ENCODE data around the gene PNPLA7.
"Not testable (repeated sequence)": the region's sequence is repeated elsewhere in the genome, so short reads cannot be mapped to it uniquely, and the experiment has no call there.

PNPLA7 gene

DNA sequence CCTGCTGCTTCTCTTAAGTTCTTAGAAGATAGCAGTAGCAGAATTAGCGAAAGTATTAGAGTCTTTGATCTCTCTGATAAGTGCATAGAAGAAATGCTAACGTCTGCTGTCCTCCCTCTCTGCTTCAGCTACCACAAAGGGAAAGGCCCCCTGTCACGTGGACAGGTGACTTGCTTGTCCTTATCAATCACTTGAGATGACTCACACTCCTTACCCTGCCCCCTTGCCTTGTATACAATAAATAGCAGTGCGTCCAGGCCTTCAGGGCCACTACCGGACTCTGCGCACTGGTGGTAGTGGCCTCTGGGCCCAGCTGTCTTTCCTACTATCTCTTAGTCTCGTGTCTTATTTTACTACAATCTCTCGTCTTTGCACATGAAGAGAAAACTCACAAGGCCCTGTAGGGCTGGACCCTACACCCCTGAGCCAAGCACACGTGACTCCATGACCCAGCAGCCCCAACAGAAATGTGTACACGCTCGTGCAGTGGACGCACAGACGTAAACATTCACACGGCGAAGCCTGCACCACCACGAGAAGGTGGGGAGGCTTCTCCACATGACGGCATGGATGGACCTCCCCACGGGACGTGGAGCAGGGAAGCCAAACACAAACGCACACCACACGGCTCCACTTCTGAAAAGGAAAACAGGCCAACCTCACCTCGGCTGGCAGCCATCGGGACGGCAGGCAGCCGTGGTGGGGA, 38.3 kb downstream of the PNPLA7 start:
- no peak for DNase-seq

DNA sequence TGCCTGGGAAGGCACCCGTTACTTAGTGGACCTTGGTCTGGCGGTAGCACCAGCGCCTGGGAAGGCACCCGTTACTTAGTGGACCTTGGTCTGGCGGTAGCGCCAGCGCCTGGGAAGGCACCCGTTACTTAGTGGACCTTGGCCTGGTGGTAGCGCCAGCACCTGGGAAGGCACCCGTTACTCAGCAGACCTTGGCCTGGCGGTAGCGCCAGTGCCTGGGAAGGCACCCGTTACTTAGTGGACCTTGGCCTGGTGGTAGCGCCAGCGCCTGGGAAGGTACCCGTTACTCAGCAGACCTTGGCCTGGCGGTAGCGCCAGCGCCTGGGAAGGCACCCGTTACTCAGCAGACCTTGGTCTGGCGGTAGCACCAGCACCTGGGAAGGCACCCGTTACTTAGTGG, 39.1 kb downstream of the PNPLA7 start:
- not testable (repeated sequence) for DNase-seq

DNA sequence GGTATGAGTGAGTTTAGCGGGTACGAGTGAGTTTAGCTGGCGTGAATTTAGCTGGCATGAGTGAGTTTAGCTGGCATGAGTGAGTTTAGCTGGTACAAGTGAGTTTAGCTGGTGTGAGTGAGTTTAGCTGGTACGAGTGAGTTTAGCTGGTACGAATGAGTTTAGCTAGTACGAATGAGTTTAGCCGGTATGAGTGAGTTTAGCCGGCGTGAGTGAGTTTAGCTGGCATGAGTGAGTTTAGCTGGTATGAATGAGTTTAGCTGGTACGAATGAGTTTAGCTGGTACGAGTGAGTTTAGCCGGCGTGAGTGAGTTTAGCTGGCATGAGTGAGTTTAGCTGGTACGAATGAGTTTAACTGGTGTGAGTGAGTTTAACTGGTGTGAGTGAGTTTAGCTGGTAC, 41.0 kb downstream of the PNPLA7 start:
- DNase-seq: no peak

DNA sequence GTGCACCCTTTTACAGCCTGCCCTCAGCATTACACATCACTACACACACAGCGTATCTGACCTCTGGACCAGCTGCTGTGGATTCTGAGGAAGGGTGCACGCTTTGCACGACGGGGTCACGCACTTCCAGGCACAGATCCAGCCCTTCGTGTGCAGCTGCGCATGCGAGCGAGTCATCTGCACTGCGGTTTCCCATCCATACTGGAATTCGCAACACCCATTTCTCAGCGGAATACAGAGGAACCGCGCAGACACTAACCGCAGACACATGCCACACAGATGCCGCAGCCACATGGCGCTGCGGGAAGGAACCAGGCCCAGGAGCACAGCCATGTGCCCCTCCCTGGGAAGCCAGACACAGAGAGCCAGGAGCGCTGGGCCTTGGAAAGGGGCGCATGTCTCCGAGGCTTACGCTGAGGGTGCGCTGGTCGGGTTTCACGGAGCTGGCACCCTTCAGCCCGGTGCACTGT, 43.5 kb downstream of the PNPLA7 start:
- no peak for DNase-seq

DNA sequence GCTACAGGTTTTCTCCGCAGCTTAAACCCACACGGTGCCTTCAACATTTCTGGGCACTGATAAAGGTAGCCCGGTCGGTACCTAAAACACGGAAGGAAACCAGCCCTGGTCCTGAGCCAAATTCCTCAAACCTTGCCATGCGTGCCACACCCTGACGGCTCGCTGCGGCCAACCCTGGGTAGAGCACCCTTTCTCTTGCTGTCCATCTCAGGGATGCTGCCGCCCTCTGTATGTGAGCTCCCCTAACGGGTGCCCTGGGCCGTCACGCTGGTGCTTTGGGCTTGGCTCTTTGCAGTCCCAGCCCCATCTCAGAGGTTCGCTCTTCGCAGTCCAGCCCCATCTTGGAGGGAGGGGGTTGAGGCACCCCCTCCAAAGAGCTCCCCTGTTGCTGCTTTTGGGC, 43.9 kb downstream of the PNPLA7 start:
- DNase-seq: no peak

DNA sequence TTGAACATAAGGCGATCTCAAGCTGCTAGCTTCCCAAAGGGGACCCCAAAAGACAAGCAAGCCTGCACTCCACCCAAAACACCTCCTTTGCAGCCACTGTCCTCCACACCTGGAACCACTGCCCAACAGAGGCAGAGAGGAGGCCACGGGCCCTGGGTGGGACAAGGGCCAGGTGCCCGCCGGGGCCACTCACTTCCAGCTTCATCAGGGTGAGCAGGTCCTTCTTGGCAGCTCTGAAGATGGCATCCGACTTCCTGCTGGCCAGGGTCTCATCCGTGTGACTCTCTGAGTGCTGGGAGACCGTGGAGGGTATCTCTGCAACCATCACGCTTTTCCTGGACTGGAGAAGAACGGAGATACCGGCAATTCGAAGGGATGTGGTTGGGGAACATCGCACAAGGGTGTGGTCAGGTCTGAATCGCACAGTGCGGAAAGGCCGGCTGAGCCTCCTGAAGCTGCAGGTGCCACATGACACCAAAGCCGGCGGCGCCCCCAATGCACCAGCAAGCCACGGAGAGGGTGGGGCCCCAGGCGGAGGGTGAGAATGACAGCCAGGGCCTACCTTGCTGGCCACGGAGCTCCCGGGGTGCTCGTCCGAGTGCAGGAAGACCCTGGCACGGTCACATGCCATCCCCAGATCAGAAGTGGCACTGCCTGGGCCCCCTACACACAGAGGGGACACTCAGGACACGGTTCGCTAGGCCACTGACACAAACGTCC, 44.6 kb downstream of the PNPLA7 start:
- DNase-seq: no peak

DNA sequence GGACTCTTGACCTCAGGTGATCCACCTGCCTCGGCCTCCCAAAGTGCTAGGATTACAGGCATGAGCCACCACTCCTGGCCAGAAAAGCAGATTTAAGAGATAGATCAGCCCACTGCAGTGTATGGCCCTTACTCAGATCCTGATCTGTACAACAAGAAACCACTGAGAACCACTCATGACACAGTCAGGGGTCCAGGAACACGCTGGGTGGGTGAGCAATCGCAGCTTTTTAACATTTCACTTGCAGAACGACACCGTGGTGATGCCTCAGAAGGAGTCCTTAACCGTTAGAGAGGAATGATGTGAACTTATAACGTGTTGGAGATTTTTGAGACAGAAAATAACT, 45.8 kb downstream of the PNPLA7 start:
- DNase-seq: no peak

DNA sequence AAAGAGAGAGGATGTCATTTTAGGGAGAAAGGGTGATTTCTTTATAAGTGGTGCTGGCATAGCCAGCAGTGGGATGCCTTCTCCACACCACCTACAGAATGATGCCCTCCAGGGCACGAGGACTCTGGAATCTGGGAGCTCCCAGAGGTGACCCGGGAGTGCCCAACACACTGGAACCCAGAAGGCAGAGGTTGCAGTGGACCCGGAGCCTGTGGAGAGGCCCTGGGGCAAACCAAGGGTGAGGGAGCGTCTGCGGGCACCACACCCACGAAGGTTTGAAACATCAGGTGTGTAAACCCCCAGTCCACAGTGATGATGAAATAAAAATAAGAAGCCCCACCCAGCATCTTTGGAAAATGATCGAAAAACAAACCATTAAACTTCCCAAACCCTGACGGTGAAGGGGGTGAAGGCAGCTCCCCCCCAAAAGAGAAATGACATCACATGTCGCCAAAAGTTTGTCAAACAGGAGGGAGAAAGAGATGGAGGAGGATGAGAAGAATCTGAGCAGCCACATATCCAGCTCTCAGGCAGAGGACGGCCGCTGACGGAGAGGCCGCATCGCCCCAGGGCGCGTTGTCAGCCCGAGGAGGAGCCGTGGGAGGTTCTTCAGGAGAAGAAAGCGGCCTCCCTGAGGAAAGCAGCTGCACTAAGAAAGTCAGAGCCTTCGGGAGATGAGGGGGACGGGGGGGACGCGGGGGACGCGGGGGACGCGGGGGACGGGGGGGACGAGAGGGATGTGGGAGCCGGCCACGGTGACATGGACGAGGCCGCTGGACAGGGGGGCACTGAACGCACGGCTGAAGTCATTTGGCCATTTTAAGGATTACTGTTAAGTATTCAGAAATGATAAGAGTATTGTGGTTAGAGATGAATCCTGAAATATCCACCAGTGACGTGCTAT, 47.9 kb downstream of the PNPLA7 start:
- DNase-seq: no peak

DNA sequence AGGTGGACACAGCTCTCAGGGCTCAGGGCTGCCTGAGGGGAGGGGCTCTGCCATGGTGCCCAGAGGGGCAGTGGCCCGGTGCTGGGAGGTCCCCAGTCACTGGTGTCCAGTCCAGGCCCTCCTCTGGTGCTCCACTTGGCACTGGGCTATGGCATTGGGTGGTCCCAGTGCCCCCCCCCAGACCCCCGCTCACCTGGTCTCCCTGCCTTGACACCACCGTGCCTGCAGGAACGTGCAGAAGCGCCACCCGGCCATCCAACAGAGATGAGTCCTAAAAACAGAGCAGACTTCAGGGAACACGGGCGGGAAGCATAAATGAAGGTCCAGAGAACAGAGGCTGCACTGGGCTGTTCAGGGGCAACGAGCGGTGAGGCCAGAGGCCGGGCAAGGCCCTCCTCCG, 48.7 kb downstream of the PNPLA7 start:
- DNase-seq: no peak

DNA sequence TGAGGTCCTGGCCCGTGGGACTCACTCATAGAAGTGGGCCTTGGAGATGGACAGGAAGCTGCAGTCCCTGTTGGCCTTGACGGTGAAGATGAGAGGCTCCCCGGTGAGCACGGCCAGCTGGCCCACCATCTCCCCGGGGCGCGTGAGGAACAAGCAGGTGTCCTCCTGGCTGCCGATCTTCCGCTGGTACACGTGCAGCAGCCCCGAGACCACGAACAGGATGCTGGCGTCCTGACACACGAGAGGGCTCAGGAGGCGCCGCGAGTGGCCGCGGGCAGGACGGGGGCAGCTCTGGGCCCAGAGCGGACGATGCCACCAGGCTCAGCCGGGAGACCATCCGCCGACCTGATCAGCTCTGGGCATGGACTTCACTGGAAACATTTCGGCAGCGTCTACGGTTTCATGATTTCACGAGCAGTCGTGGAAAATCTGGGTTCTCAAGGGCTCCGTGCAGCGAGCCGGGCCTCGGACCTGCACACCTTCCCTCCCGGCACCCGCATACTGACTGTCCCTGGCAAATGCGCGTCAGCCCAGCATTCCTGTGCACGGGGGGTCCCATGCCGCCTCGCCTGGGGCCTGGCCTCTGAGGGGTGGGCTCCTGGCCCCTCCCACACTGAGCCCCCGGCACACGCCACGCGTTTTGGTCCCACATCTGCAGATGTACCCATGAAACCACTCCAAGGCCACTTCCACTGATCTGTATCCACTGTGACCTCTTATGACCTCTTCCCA, 49.4 kb downstream of the PNPLA7 start:
- no peak for DNase-seq

DNA sequence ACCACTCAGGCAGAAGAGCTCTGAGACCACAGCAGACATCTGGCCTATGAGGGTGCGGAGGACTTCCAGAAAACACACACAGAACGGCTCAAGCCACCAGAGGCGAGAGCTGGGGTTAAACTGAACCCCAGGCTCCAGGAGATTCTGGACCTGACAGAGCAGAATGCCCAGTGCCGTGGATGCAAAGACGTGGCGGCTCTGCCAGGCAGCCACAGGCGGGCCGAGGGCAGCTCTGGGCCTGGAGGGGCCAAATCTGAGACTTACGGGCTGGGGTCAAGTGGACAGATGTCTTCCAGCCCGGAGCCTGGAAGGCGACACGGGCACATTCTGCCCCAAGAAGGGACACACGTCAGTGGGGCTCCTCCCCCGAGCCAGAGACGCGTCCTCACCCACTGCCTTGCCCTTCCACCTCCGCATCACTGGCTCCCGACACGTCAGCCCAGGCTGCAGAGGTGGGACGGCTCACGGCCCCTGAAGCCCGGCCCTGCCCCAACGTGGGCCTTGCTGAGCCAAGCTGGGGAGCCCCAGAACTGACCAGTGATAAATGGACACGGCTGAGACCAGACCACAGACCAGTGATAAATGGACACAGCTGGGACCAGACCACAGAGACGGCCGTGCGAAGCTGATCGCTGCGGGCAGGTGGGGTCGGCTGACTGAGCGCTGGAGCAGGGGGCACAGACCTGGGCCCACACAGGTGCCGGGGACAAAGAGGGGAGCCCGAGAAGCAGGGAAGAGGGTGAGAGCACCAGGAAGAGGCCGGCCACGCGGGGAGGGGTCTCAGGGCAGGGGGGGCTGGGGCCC, 50.1 kb downstream of the PNPLA7 start:
- DNase-seq: no peak

DNA sequence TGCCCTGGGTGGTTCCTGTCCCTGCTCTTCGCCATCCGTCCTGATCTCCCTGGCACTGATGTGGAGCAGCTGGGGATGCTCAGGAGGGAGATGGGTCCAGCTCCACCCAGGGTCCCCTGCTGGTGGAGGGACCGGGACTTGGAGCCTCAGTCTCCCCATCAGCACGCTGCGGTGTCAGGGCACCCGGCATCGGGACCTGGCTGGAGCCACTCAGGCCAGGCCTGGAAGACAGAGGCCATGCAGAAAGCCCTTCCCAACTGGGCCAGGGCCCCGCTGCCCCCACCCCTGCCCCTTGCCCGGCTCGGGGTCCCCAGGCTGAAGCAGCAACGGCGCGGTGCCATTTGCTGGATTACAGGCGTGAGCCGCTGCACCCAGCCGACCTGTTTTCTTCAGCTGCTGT, 50.8 kb downstream of the PNPLA7 start:
- DNase-seq: no peak

DNA sequence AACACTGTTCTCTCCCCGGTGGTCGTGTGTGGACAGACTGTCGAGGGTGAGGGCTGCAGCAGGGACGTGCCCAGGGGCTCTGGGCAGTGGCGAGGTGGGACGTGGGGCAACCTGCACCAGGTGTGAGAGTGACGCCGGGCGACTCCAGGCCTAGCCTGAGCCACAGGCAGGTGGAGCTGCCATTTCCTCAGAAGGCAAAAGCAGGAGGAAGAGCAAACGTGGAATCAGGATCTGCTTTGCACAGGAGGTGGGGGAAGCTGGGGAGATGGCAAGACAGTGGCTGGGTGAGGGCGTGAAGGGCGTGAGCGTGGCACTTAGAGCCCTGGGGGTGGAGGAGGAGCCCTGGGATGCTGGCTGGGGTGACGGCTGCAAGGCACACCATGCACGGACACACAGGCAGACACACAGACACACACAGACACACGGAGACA, 51.5 kb downstream of the PNPLA7 start:
- no peak for DNase-seq

DNA sequence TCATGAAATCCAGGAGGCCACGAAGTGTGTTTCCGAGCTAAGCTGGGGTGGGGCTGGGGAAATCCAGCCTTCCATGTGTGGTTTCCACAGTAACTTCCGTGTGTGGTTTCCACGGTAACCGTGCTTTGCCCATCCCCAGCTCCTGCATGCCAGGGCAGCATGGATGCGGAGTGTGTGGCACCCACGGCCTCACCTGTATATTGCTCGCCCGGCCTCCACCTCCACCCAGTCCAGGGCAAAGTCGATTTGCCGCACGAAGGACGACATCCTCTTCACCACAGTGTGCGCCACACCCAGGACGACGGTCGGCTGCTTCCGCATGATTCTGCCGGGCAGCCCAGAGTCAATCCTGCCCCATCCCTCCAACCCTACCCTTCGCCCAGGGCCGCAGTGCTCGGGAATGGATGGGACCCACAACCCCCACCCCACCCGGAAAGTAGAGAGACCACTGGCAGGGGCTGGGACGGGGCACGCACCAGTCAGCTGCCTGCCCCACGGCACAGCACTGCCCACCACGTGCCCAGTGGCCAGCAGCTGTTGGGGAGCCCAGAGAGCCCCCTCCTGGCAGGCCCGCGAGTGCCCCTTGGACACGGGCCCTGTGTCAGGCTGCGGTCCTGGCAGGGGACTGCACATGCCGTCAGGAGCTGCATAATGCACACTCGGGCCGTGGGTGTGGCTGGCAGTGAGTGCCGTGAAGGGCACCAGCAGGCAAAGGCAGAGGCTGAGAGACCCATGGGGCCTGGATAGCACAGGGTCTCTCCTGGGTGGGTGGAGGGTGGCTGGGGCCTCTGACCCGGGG, 52.1 kb downstream of the PNPLA7 start:
- no peak for DNase-seq

DNA sequence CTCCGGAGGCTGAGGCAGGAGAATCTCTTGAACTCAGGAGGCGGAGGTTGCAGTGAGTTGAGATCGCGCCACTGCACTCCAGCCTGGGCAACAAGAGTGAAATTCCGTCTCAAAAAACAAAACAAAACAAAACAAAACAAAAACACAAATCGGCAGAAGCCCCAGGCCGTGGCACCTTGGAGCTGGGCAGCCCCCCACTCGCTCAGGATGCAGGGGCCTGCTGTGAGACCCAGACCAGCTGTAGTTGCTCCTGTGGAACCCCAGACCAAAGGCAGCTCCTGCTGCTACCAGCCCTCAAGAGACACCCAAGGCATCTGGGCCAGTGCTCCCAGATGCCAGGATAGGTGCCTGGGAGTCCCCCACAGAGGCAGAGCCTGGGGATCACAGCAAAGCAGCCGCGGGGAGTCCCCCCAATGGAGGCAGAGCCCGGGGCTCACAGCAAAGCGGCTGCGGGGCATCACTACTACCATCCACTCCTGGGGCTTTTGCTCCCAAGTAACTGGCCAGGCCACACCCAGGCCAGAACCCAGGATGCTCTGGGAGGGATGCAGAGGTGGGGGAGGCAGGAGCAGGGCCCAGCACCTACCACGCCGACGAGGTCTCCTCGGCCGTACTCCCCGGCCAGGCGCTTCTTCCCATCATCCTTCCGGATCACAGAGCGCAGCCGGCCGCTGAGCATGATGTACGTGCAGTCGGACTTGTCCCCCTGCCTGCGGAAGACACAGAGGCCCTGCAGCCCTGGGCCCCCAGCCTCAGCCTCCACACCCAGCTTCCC, 53.4 kb downstream of the PNPLA7 start:
- no peak for DNase-seq

DNA sequence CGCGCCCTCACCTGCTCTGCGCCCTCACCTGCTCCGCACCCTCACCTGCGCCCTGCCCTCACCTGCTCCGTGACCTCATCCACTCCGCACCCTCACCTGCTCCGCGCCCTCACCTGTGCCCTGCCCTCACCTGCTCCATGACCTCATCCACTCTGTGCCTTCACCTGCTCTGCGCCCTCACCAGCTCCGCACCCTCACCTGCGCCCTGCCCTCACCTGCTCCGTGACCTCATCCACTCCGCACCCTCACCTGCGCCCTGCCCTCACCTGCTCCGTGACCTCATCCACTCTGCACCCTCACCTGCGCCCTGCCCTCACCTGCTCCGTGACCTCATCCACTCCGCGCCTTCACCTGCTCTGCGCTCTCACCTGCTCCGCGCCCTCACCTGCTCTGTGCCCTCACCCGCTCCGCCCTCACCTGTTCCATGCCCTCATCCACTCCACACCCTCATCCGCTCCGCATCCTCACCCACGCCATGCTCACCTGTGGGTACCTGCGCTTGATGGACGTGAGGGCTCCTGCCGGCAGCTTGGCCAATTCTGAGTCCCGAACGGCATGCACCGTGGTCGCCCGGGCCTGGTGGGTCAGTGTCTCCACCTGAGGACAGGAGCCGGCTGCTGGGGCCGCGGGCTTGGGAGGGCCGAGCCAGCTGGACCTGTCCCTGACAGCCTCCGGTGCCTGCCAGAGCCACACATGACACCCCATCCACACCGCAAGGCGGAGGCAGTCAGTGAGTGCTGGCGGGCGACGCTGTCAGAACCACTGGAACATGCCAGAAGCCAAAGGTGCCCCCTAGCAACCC, 55.5 kb downstream of the PNPLA7 start:
- DNase-seq: no peak

DNA sequence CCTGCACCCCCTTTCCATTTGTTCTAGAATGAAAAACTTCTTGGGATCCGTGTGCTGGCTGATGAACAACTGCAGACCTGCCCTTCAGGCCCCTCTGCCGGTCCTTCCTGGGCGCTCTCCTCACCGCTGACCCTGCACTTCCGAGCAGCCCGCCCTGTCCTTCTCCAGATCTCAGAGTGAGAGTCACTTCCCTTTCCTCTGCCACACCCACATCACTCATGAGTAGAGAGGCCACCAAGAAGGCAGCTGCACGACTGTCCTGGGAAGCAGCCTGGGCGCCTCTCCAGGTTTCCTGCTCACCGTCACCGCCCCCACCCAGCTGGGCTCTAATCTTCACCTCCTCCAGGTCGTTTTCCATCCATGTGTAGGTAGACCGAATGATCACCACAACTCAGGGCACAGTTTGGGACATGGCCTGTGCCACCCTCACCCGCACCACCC, 56.1 kb downstream of the PNPLA7 start:
- DNase-seq: no peak

DNA sequence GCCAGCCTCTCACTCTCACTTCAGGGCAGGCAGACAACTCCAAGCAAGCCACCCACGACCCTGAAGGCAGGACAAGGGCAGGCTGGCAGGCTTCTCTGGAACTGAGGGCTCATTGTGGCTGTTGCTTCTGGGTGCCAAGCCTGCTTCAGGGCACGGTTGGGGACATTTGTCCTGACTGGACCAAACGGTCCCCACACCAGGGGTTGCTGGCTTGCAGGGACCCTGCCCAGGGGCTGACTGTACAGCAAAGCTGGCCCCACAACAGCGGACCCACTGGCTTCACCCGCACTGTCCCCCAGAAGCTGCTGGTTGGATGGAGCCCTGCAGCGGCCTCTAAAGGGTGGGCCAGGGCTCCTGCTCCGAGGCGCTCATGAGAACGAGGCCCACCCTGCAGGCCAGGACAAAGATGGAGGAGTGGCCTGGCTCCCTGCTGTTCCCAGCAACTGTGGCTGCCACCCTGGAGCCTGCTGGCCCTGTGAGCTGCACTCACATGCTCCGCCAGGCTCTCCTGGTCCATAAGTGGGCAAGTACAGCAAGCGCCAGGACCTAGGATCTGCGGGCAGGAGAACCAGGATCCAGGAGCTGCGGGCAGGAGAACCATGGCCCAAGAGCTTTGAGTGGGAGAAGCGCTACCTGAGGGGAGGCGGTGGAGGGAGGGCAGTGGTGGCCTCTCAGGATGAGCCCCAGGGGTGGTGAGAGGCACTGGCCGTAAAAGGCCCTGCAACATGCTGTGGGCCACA, 56.7 kb downstream of the PNPLA7 start:
- no peak for DNase-seq
